Thyroid gland (tissue), 4 donors: Measurements from ENCODE around the gene LEO1.

Source experiments
- CTCF ChIP-seq, 6 experiments: fragments of 200-600 bp in 3 of 6; fragments of 450-650 bp in 3 of 6; sonication (generic) in 3 of 6; IDR thresholded peaks; one replicate each; pipeline ENCODE4 v1.5.1; 2016 to 2019; ENCODE audit warnings: antibody characterized with exemption in 6 of 6, mild to moderate bottlenecking in 2 of 6, inconsistent platforms in 1 of 6, moderate library complexity in 1 of 6
- POLR2A ChIP-seq, 2 donors: fragments of 450-650 bp; IDR thresholded peaks; one replicate each; pipeline ENCODE4 v1.6.1; 2017; ENCODE audit warnings: antibody characterized with exemption in 2 of 2, mild to moderate bottlenecking in 2 of 2, moderate library complexity in 1 of 2

GRCh38 chr15:51965691-51966090 is 5.9 kb downstream of the LEO1 start:
- TF ChIP-seq CTCF (IDR thresholded peaks at IDR 0.05) (no peak), POLR2A (IDR thresholded peaks at IDR 0.05) (no peak)
